HepG2 (cell line): ENCODE results near the gene DCDC2. TPM values are rescaled to one million over a fixed set of nuclear protein-coding genes. Genes with fewer than 3 reads are reported as not detected.

Experiments used
- BCL6 ChIP-seq: IDR thresholded peaks from 2 replicates; pipeline ENCODE4 v1.6.1; 2016; ENCODE audit warnings: missing genetic modification reagents, missing compliant biosample characterization
- CC2D1A ChIP-seq: sonication (generic); formaldehyde crosslinking; IDR thresholded peaks from 2 replicates; pipeline ENCODE4 v1.8.1; 2023; ENCODE audit warnings: mild to moderate bottlenecking, missing genetic modification reagents
- EP300 ChIP-seq, 3 experiments: sonication (generic) in 1 of 3; formaldehyde crosslinking in 1 of 3; IDR thresholded peaks; 2 replicates each; pipeline versions ENCODE4 v1.5.1 to v1.6.1; 2011 to 2020; ENCODE audit warnings: low read depth in 2 of 3, low read length in 2 of 3, borderline replicate concordance in 1 of 3, improper control_type of control experiment in 1 of 3, mild to moderate bottlenecking in 1 of 3, missing genetic modification reagents in 1 of 3, moderate library complexity in 1 of 3
- FOXA3 ChIP-seq: IDR thresholded peaks from 2 replicates; pipeline ENCODE4 v1.6.1; 2016; ENCODE audit warnings: missing genetic modification reagents, missing compliant biosample characterization
- FOXO1 ChIP-seq: sonication (generic); formaldehyde crosslinking; IDR thresholded peaks from 2 replicates; pipeline ENCODE4 v1.4.0; 2020; ENCODE audit warnings: missing genetic modification reagents
- KDM3A ChIP-seq: IDR thresholded peaks from 2 replicates; pipeline ENCODE4 v1.6.1; 2018; ENCODE audit warnings: low read depth, missing compliant biosample characterization
- NBN ChIP-seq: fragments of 450-650 bp; conservative IDR thresholded peaks from 2 replicates; pipeline ENCODE4 v1.6.1; 2017
- NR2F6 ChIP-seq, 2 experiments: IDR thresholded peaks; 2 replicates each; pipeline ENCODE4 v1.6.1; 2016; ENCODE audit warnings: antibody characterized with exemption in 1 of 2, mild to moderate bottlenecking in 1 of 2
- SOX6 ChIP-seq, 2 experiments: fragments of 450-650 bp in 1 of 2; sonication (generic) in 1 of 2; formaldehyde crosslinking in 1 of 2; IDR thresholded peaks; 2 replicates each; pipeline versions ENCODE4 v1.4.0 to v1.6.1; 2017 to 2020; ENCODE audit warnings: antibody characterized with exemption in 1 of 2, mild to moderate bottlenecking in 1 of 2, missing genetic modification reagents in 1 of 2
- SRSF4 ChIP-seq: fragments of 200-400 bp; formaldehyde crosslinking; IDR thresholded peaks from one replicate; pipeline ENCODE4 v1.6.1; 2018; ENCODE audit warnings: mild to moderate bottlenecking, low read depth, low read length, moderate library complexity; ENCODE audit not compliant: poor library complexity, severe bottlenecking
- ZBTB8A ChIP-seq: sonication (generic); formaldehyde crosslinking; IDR thresholded peaks from 2 replicates; pipeline ENCODE4 v1.4.0; 2020; ENCODE audit warnings: mild to moderate bottlenecking, low read depth, missing genetic modification reagents, borderline replicate concordance
- ZNF746 ChIP-seq: sonication (generic); formaldehyde crosslinking; IDR thresholded peaks from 2 replicates; pipeline ENCODE4 v1.8.0; 2022; ENCODE audit warnings: mild to moderate bottlenecking, missing genetic modification reagents
- polyA plus RNA-seq, 8 experiments: library from polyadenylated mRNA; depleted of rRNA in 3 of 8; stranded (reverse) in 7 of 8; unstranded in 1 of 8; fragments of >200 nt; fragmentation: Illumina TruSeq in 4 of 8; extraction: Trizol in 4 of 8; gene quantifications; 2 replicates each; pipeline versions ENCODE4 v1.2.1 to v1.2.3, GENCODE V29; 2011 to 2016; ENCODE audit warnings: low read depth in 4 of 8, missing spikeins in 1 of 8, mixed read lengths in 1 of 8; ENCODE audit not compliant: insufficient read depth in 1 of 8
- total RNA-seq, 5 experiments: library from RNA; depleted of rRNA; stranded (reverse); fragments of >200 nt; fragmentation: Illumina TruSeq; extraction: Trizol; gene quantifications; 2 replicates each; pipeline ENCODE4 v1.2.3, GENCODE V29; 2016; ENCODE audit warnings: low read depth in 1 of 5
- TF ChIP-seq, protein P1 (sequence below), 2 experiments: sonication (generic) in 1 of 2; formaldehyde crosslinking in 1 of 2; IDR thresholded peaks; 2 replicates each; pipeline versions ENCODE4 v1.4.0 to v1.6.1; 2016 to 2020; ENCODE audit warnings: borderline replicate concordance in 1 of 2, low read depth in 1 of 2, mild to moderate bottlenecking in 1 of 2, missing genetic modification reagents in 1 of 2
- TF ChIP-seq, protein P2 (sequence below): IDR thresholded peaks from 2 replicates; pipeline ENCODE4 v1.6.1; 2016; ENCODE audit warnings: low read depth
- TF ChIP-seq, protein P3 (sequence below), 2 experiments: IDR thresholded peaks; 2 replicates each; pipeline ENCODE4 v1.6.1; 2011 to 2012; ENCODE audit warnings: low read length in 2 of 2, borderline replicate concordance in 1 of 2, low read depth in 1 of 2, mild to moderate bottlenecking in 1 of 2, moderate library complexity in 1 of 2
- TF ChIP-seq, protein P4 (sequence below): sonication (generic); formaldehyde crosslinking; IDR thresholded peaks from 2 replicates; pipeline ENCODE4 v1.8.0; 2022; ENCODE audit warnings: mild to moderate bottlenecking, missing genetic modification reagents, moderate library complexity

Gene DCDC2
- total and polyA plus RNA-seq, 2 of the 13 experiments (the other 11 are each of a cell fraction or from before 2014, with no cell fraction given), result 9.0 to 36.2 TPM

DNA sequence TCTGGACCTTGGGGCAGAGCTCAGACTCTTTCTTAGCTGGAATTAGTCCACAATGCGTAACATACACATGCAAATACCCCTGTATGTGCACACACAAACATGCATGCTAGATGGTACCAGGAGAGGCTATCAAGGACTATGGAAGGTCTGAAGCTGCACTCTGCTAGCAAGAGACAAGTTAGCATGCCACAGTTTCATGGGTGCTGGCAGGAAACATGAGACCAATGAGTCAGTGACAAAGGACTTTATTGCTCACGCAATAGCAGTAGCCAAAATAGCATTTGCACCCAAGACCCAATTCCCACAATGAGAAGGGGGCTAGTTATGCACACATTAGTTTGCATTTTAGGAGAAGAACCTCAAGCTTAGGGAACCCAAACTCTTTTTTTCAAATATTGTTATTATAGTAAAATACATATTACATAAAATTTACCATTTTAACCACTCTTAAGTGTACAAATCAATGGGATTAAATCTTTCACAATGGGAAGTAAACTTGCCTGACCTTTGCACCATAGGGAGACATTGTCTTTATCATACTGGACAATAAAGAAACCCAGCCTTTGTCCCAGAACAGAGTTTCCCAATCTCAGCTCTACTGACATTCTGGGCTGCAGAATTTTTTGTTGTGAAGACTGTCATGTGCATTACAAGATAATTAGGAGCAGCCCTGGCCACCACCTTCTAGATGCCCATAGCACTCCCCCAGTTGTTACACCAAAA is 162.7 kb downstream of the DCDC2 start (continued):
- TF ChIP-seq EP300 (IDR thresholded peaks at IDR 0.05; ENCODE audit: low read depth in 2 of 2, low read length in 2 of 2), result peak in 1 of 2 experiments; percentile 71; a peak in 2 of 4 replicates
- no peak for TF ChIP-seq EP300 (CRISPR knock-in tag; IDR thresholded peaks at IDR 0.05; ENCODE audit: borderline replicate concordance)
- no peak for TF ChIP-seq SOX6 (IDR thresholded peaks at IDR 0.05)
- peak; percentile 97 for TF ChIP-seq SOX6 (CRISPR knock-in tag; IDR thresholded peaks at IDR 0.05)
- TF ChIP-seq KDM3A (CRISPR knock-in tag), result no peak
- no peak for TF ChIP-seq SRSF4
- TF ChIP-seq FOXO1 (CRISPR knock-in tag), result 0 out of 2 replicates have a peak, but pooled peaks have one; percentile 17
- TF ChIP-seq, protein P1, sequence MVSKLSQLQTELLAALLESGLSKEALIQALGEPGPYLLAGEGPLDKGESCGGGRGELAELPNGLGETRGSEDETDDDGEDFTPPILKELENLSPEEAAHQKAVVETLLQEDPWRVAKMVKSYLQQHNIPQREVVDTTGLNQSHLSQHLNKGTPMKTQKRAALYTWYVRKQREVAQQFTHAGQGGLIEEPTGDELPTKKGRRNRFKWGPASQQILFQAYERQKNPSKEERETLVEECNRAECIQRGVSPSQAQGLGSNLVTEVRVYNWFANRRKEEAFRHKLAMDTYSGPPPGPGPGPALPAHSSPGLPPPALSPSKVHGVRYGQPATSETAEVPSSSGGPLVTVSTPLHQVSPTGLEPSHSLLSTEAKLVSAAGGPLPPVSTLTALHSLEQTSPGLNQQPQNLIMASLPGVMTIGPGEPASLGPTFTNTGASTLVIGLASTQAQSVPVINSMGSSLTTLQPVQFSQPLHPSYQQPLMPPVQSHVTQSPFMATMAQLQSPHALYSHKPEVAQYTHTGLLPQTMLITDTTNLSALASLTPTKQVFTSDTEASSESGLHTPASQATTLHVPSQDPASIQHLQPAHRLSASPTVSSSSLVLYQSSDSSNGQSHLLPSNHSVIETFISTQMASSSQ (IDR thresholded peaks at IDR 0.05; ENCODE audit: low read depth), result peak; percentile 43; the same call in 1 of the 2 replicates
- TF ChIP-seq, protein P1 (CRISPR knock-in tag; IDR thresholded peaks at IDR 0.05; ENCODE audit: borderline replicate concordance), result no peak
- TF ChIP-seq CC2D1A (CRISPR knock-in tag), result no peak
- no peak for TF ChIP-seq ZBTB8A (CRISPR knock-in tag)
- TF ChIP-seq, protein P2, sequence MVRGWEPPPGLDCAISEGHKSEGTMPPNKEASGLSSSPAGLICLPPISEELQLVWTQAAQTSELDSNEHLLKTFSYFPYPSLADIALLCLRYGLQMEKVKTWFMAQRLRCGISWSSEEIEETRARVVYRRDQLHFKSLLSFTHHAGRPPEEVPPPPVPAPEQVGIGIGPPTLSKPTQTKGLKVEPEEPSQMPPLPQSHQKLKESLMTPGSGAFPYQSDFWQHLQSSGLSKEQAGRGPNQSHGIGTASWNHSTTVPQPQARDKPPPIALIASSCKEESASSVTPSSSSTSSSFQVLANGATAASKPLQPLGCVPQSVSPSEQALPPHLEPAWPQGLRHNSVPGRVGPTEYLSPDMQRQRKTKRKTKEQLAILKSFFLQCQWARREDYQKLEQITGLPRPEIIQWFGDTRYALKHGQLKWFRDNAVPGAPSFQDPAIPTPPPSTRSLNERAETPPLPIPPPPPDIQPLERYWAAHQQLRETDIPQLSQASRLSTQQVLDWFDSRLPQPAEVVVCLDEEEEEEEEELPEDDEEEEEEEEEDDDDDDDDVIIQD, result no peak
- TF ChIP-seq BCL6, result peak; percentile 42
- TF ChIP-seq NBN, result no peak
- no peak for TF ChIP-seq ZNF746 (CRISPR knock-in tag)
- TF ChIP-seq, protein P3, sequence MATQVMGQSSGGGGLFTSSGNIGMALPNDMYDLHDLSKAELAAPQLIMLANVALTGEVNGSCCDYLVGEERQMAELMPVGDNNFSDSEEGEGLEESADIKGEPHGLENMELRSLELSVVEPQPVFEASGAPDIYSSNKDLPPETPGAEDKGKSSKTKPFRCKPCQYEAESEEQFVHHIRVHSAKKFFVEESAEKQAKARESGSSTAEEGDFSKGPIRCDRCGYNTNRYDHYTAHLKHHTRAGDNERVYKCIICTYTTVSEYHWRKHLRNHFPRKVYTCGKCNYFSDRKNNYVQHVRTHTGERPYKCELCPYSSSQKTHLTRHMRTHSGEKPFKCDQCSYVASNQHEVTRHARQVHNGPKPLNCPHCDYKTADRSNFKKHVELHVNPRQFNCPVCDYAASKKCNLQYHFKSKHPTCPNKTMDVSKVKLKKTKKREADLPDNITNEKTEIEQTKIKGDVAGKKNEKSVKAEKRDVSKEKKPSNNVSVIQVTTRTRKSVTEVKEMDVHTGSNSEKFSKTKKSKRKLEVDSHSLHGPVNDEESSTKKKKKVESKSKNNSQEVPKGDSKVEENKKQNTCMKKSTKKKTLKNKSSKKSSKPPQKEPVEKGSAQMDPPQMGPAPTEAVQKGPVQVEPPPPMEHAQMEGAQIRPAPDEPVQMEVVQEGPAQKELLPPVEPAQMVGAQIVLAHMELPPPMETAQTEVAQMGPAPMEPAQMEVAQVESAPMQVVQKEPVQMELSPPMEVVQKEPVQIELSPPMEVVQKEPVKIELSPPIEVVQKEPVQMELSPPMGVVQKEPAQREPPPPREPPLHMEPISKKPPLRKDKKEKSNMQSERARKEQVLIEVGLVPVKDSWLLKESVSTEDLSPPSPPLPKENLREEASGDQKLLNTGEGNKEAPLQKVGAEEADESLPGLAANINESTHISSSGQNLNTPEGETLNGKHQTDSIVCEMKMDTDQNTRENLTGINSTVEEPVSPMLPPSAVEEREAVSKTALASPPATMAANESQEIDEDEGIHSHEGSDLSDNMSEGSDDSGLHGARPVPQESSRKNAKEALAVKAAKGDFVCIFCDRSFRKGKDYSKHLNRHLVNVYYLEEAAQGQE (IDR thresholded peaks at IDR 0.05; ENCODE audit: borderline replicate concordance in 1 of 2, low read depth in 1 of 2, low read length in 2 of 2), result no peak
- TF ChIP-seq, protein P4, sequence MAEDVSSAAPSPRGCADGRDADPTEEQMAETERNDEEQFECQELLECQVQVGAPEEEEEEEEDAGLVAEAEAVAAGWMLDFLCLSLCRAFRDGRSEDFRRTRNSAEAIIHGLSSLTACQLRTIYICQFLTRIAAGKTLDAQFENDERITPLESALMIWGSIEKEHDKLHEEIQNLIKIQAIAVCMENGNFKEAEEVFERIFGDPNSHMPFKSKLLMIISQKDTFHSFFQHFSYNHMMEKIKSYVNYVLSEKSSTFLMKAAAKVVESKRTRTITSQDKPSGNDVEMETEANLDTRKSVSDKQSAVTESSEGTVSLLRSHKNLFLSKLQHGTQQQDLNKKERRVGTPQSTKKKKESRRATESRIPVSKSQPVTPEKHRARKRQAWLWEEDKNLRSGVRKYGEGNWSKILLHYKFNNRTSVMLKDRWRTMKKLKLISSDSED (CRISPR knock-in tag), result no peak
- peak; percentile 43; the same call in 1 of the 2 replicates for TF ChIP-seq FOXA3 (CRISPR knock-in tag)
- TF ChIP-seq NR2F6 (IDR thresholded peaks at IDR 0.05), result peak; percentile 66
- no peak for TF ChIP-seq NR2F6 (CRISPR knock-in tag; IDR thresholded peaks at IDR 0.05)
